Breast epithelium (tissue), 4 donors: ENCODE data around the gene ANKS4B. TPM values are rescaled to one million over a fixed set of nuclear protein-coding genes. Genes with fewer than 3 reads are reported as not detected.
"Not testable (repeated sequence)": the region's sequence is repeated elsewhere in the genome, so short reads cannot be mapped to it uniquely, and the experiment has no call there.

ENCODE experiments used
- DNase-seq, 2 donors: peaks; one replicate each; pipeline ENCODE4 v3.0.0-alpha.2; 2019; ENCODE audit warnings: low spot score in 2 of 2
- H3K27ac ChIP-seq, 2 donors: fragments of 200-600 bp; sonication (generic) in 1 of 2; one replicate each; pipeline ENCODE4 v1.5.1; 2016 to 2019; ENCODE audit warnings: mild to moderate bottlenecking in 1 of 2
- H3K27me3 ChIP-seq, 2 donors: fragments of 200-600 bp; sonication (generic) in 1 of 2; one replicate each; pipeline versions ENCODE4 v1.5.1 to v1.6.0; 2017 to 2019; ENCODE audit warnings: control low read depth in 1 of 2, mild to moderate bottlenecking in 1 of 2
- H3K36me3 ChIP-seq: fragments of 200-600 bp; one replicate; pipeline ENCODE4 v1.5.1; 2019
- H3K4me1 ChIP-seq, 2 donors: fragments of 200-600 bp; sonication (generic); one replicate each; pipeline ENCODE4 v1.5.1; 2016 to 2019; ENCODE audit warnings: control low read depth in 1 of 2
- H3K4me3 ChIP-seq, 3 donors: fragments of 200-600 bp; sonication (generic); 1 replicate in 2 of 3; 2 replicates in 1 of 3; pipeline ENCODE4 v1.5.1; 2016 to 2019; ENCODE audit warnings: mild to moderate bottlenecking in 3 of 3, moderate library complexity in 2 of 3
- H3K9me3 ChIP-seq, 2 donors: fragments of 200-600 bp; sonication (generic) in 1 of 2; one replicate each; pipeline ENCODE4 v1.5.1; 2016 to 2019; ENCODE audit warnings: control low read depth in 1 of 2
- POLR2A ChIP-seq: fragments of 450-650 bp; IDR thresholded peaks from one replicate; pipeline ENCODE4 v1.6.1; 2016; ENCODE audit warnings: antibody characterized with exemption, mild to moderate bottlenecking, moderate library complexity
- POLR2AphosphoS5 ChIP-seq, 3 donors: sonication (generic); formaldehyde crosslinking; IDR thresholded peaks; one replicate each; pipeline ENCODE4 v1.6.1; 2017; ENCODE audit warnings: antibody characterized with exemption in 3 of 3
- intact Hi-C: fragments of 100-400 bp; cut with DNase I; formaldehyde crosslinking; loops from one replicate; pipeline ENCODE4 v1.15.1; 2023; ENCODE audit warnings: low total_unique reads
- total RNA-seq, 3 donors: library from RNA; depleted of rRNA; stranded (reverse); fragments of >200 nt; gene quantifications; one replicate each; pipeline ENCODE4 v1.1.0, GENCODE V29; 2016
- TF ChIP-seq, protein P1 (sequence below), 3 donors: fragments of 450-650 bp; IDR thresholded peaks; one replicate each; pipeline ENCODE4 v1.5.1; 2016 to 2017; ENCODE audit warnings: antibody characterized with exemption in 3 of 3, mild to moderate bottlenecking in 3 of 3, moderate library complexity in 3 of 3

Gene ANKS4B
- total RNA-seq, 3 donors from 2014 or later, result 0.33 TPM; not detected in 2

DNA sequence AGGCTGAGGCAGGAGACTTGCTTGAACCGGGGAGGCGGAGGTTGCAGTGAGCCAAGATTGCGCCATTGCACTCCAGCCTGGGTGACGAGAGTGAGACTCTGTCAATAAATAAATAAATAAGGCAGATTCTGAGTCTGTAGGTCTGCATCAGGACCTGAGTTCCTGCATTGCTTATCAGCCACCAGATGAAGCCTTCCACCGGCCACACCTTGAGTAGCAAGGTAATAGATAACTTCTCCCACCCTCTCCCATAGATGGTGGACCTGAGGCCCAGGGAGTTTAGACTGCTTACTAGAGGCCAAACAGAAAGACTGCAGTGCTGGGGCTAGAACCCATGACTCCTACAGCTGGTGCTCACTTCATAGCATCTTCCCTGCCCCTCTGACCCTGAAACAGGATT is 44.2 kb upstream of the ANKS4B start:
- TF ChIP-seq, protein P1, sequence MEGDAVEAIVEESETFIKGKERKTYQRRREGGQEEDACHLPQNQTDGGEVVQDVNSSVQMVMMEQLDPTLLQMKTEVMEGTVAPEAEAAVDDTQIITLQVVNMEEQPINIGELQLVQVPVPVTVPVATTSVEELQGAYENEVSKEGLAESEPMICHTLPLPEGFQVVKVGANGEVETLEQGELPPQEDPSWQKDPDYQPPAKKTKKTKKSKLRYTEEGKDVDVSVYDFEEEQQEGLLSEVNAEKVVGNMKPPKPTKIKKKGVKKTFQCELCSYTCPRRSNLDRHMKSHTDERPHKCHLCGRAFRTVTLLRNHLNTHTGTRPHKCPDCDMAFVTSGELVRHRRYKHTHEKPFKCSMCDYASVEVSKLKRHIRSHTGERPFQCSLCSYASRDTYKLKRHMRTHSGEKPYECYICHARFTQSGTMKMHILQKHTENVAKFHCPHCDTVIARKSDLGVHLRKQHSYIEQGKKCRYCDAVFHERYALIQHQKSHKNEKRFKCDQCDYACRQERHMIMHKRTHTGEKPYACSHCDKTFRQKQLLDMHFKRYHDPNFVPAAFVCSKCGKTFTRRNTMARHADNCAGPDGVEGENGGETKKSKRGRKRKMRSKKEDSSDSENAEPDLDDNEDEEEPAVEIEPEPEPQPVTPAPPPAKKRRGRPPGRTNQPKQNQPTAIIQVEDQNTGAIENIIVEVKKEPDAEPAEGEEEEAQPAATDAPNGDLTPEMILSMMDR (IDR thresholded peaks at IDR 0.05), result no peak
- no peak for TF ChIP-seq POLR2A
- H3K27ac ChIP-seq, result no peak overlapping the region
- intact Hi-C loops, result no loop called here
- no peaks in the 10 kb centered on the region for H3K4me1 ChIP-seq
- no peak overlapping the region for H3K4me3 ChIP-seq
- no peak for DNase-seq
- H3K36me3 ChIP-seq, result no peaks in the 10 kb centered on the region
- no peaks in the 10 kb centered on the region for H3K9me3 ChIP-seq
- H3K27me3 ChIP-seq, result no peaks in the 10 kb centered on the region

DNA sequence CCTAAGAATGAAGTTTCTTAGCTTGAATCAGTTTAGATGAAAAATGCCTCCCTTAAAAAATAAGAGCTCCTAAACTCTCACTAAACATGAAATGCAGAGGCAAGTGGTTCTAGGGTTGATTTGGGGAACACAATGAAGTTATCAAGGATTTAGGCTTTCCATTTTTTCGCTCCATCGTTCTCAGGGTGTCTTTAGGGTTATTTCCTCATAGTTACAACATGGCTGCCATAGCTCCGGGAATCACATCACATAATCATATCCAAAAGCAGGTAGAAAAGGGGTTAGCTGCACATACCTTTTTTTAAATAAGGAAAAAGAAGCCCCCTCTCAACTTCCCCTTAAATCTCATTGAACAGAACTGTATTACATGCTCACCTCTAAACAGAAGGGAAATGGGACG is 43.5 kb upstream of the ANKS4B start:
- intact Hi-C loops, result no loop called here
- Histone ChIP-seq H3K4me3 (no peak overlapping the region), H3K36me3 (no peaks in the 10 kb centered on the region), H3K27me3 (no peaks in the 10 kb centered on the region), H3K27ac (no peak overlapping the region), H3K4me1 (no peaks in the 10 kb centered on the region), H3K9me3 (no peaks in the 10 kb centered on the region)
- DNase-seq, result no peak
- no peak for TF ChIP-seq POLR2AphosphoS5 (IDR thresholded peaks at IDR 0.05)
- TF ChIP-seq, protein P1 (IDR thresholded peaks at IDR 0.05), result no peak
- TF ChIP-seq POLR2A, result no peak

DNA sequence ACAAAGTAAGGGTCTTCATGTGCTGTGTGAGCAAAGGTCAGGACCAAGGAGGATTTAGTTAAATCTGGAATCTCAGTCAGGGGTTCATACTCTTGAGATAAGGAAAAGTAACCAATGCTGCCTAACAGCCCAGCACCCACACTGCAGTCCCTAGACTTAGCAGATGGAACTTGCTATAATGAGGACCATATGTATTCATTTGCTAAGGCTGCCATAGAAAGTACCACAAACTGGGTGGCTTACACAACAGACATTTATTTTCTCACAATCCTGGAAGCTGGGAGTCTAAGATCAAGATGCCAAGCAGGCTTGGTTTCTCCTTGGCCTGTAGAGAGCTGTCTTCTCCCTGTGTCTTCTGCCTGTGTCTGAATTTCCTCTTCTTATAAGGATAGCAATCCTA is 42.9 kb upstream of the ANKS4B start:
- H3K9me3 ChIP-seq, result no peaks in the 10 kb centered on the region
- intact Hi-C loops, result no loop called here
- no peaks in the 10 kb centered on the region for H3K36me3 ChIP-seq
- no peaks in the 10 kb centered on the region for H3K27me3 ChIP-seq
- DNase-seq, result no peak
- H3K4me1 ChIP-seq, result no peaks in the 10 kb centered on the region
- H3K27ac ChIP-seq, result no peak overlapping the region
- H3K4me3 ChIP-seq, result no peak overlapping the region
- TF ChIP-seq POLR2AphosphoS5 (IDR thresholded peaks at IDR 0.05), result no peak
- TF ChIP-seq POLR2A, result no peak
- TF ChIP-seq, protein P1 (IDR thresholded peaks at IDR 0.05), result no peak

DNA sequence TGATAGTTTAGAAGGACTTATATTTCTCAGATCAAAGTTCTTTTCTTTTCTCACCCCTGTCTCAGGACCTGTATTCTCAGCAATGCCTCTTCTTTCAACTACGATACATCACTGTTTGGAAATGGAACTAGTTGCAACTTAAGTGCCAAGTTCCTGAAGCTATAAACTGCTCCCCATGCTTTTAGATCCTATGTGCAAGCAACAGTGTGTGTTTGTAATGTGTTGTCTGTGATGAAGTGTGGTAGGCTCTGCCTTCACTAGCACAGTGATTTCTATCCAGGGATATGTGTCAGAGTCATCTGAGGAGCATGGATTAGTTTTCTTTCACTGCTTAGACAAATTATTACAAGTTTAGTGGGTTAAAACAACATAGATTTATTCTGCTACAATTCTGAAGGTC is 40.5 kb upstream of the ANKS4B start:
- Histone ChIP-seq H3K36me3 (no peaks in the 10 kb centered on the region), H3K9me3 (no peaks in the 10 kb centered on the region), H3K4me3 (no peak overlapping the region), H3K4me1 (no peaks in the 10 kb centered on the region), H3K27me3 (no peaks in the 10 kb centered on the region), H3K27ac (no peak overlapping the region)
- intact Hi-C loops, result no loop called here
- DNase-seq, result no peak
- TF ChIP-seq, protein P1 (IDR thresholded peaks at IDR 0.05), result no peak
- TF ChIP-seq POLR2A (no peak), POLR2AphosphoS5 (IDR thresholded peaks at IDR 0.05) (no peak)

DNA sequence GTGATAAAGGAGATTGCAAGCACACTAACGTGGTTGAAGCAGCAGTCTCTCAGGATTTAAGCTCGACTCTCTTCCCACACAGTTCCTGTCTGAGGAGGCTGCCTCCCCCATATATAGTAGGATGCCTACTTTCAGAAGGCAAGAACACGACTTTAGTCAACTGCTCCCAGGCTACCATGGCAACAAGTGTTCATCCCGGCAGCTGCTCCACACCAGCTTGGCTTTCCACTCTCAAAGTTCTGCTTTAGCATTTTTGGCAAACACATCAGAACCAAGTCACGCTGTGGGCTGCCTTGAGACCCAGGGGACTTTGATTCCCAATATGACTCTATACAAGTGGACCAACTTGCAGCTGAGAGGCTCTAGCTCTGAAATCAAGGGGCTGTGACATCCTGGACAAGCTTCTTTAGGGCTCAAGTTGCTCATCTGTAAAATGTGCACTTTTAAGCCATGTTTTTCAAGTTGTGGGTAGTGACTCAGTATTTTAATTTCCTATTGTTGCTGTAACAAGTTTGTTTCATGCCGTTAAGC is 38.7 kb upstream of the ANKS4B start:
- Histone ChIP-seq H3K36me3 (no peaks in the 10 kb centered on the region), H3K27ac (no peak overlapping the region), H3K4me3 (no peak overlapping the region), H3K4me1 (no peaks in the 10 kb centered on the region), H3K9me3 (no peaks in the 10 kb centered on the region), H3K27me3 (no peaks in the 10 kb centered on the region)
- intact Hi-C loops, result no loop called here
- DNase-seq, result no peak
- TF ChIP-seq POLR2AphosphoS5 (IDR thresholded peaks at IDR 0.05), result no peak
- TF ChIP-seq, protein P1 (IDR thresholded peaks at IDR 0.05), result no peak

DNA sequence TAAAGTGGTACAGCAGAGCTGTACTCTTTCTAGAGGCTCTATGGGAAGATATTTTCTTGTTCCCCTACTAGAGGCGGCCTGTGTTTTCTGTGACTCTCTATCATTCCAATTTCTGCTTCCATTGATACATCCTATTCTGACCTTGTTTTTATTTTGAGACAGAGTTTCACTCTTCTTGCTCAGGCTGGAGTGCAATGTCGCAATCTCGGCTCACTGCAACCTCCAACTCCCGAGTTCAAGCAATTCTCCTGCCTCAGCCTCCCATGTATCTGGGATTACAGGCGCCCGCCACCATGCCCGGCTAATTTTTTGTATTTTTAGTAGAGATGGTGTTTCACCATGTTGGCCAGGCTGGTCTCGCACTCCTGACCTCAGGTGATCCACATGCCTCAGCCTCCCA is 38.2 kb upstream of the ANKS4B start:
- H3K4me3 ChIP-seq, H3K36me3 ChIP-seq, H3K9me3 ChIP-seq, intact Hi-C loops, H3K27ac ChIP-seq, H3K4me1 ChIP-seq, H3K27me3 ChIP-seq, DNase-seq: not testable (repeated sequence)
